ELR (cell line): ENCODE results near the gene GGT6.
"Not testable (repeated sequence)": the region's sequence is repeated elsewhere in the genome, so short reads cannot be mapped to it uniquely, and the experiment has no call there.

ENCODE experiments used
- DNase-seq: peaks from one replicate; pipeline ENCODE4 v3.0.0-alpha.2; 2015; ENCODE audit warnings: low read depth

GGT6 gene

GRCh38 chr17:4592240-4593005 lies 32.0 kb upstream of the GGT6 start:
- DNase-seq, result no peak

GRCh38 chr17:4591529-4591928 lies 31.2 kb upstream of the GGT6 start:
- peak; percentile 39 for DNase-seq

GRCh38 chr17:4590981-4591453 lies 30.6 kb upstream of the GGT6 start:
- no peak for DNase-seq

- DNase-seq, result not testable (repeated sequence)
Observed at GRCh38 chr17:4590042-4590441, 29.7 kb upstream of the GGT6 start.

GRCh38 chr17:4588898-4589625 lies 28.7 kb upstream of the GGT6 start:
- DNase-seq, result no peak

- DNase-seq, result no peak
Observed at GRCh38 chr17:4588391-4588790, 28.0 kb upstream of the GGT6 start.

- no peak for DNase-seq
Observed at GRCh38 chr17:4587803-4588202, 27.4 kb upstream of the GGT6 start.

- DNase-seq, result no peak
Observed at GRCh38 chr17:4587195-4587594, 26.8 kb upstream of the GGT6 start.

- no peak for DNase-seq
Observed at GRCh38 chr17:4586043-4586442, 25.7 kb upstream of the GGT6 start.

GRCh38 chr17:4585638-4585994 lies 25.2 kb upstream of the GGT6 start:
- no peak for DNase-seq

- DNase-seq, result no peak
Observed at GRCh38 chr17:4584917-4585637, 24.7 kb upstream of the GGT6 start.

GRCh38 chr17:4584101-4584916 lies 23.9 kb upstream of the GGT6 start, which contains the start of gene SMTNL2:
Gene SMTNL2, plus strand, starts transcription at chr17:4584529. Its CDS starts 77 bp downstream, at chr17:4584606.
- no peak for DNase-seq

- peak; percentile 45 for DNase-seq
Observed at GRCh38 chr17:4583782-4584100, 23.4 kb upstream of the GGT6 start.

GRCh38 chr17:4583206-4583605 lies 22.8 kb upstream of the GGT6 start:
- no peak for DNase-seq

GRCh38 chr17:4582691-4583090 lies 22.3 kb upstream of the GGT6 start:
- no peak for DNase-seq

GRCh38 chr17:4582101-4582501 lies 21.7 kb upstream of the GGT6 start:
- DNase-seq, result no peak

GRCh38 chr17:4580291-4580690 lies 19.9 kb upstream of the GGT6 start:
- no peak for DNase-seq

GRCh38 chr17:4579678-4580077 lies 19.3 kb upstream of the GGT6 start:
- no peak for DNase-seq

- DNase-seq, result not testable (repeated sequence)
Observed at GRCh38 chr17:4578349-4578748, 18.0 kb upstream of the GGT6 start.

- DNase-seq, result no peak
Observed at GRCh38 chr17:4577386-4577993, 17.1 kb upstream of the GGT6 start.

GRCh38 chr17:4576729-4577322 lies 16.4 kb upstream of the GGT6 start:
- DNase-seq, result no peak
